ENCODE results near the gene IL18.
"Not testable (repeated sequence)": the region's sequence is repeated elsewhere in the genome, so short reads cannot be mapped to it uniquely, and the experiment has no call there.

Gene IL18

DNA sequence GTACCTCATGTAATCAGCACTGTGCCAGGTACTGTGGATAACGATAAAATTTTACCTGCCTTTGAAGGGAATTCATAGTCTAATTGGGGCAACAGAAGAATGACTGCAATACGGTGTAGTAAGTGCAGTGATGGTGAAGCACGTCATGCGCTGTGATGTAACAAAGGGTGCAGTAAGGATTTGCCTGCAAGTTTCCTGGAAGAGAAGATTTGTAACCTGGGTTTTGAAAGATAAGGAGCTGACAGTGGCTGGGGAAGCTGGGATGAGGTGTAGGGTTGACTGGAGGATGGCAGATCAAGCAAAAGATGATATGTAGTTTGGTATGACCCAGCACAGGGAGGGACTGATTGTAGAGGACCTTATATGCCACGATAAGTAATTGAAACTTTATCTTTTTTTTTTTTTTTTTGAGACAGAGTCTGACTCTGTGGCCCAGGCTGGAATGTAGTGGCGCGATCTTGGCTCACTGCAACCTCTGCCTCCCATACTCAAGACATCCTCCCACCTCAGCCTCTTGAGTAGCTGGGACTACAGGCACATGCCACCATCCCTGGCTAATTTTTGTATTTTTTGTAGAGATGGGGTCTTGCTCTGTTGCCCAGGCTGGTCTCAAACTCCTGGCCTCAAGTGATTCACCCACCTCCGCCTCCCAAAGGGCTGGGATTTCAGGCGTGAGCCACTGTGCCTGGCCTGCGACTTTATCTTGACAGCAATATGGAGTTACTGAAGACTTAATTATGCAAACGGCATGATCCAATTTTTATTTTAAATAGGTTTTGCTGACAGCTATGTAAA lies 66.0 kb downstream of the IL18 start:
- TF ChIP-seq, protein P1, sequence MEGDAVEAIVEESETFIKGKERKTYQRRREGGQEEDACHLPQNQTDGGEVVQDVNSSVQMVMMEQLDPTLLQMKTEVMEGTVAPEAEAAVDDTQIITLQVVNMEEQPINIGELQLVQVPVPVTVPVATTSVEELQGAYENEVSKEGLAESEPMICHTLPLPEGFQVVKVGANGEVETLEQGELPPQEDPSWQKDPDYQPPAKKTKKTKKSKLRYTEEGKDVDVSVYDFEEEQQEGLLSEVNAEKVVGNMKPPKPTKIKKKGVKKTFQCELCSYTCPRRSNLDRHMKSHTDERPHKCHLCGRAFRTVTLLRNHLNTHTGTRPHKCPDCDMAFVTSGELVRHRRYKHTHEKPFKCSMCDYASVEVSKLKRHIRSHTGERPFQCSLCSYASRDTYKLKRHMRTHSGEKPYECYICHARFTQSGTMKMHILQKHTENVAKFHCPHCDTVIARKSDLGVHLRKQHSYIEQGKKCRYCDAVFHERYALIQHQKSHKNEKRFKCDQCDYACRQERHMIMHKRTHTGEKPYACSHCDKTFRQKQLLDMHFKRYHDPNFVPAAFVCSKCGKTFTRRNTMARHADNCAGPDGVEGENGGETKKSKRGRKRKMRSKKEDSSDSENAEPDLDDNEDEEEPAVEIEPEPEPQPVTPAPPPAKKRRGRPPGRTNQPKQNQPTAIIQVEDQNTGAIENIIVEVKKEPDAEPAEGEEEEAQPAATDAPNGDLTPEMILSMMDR (conservative IDR thresholded peaks at IDR 0.05; ENCODE audit: low read depth, low read length) = no peak
- no peak for DNase-seq (ENCODE audit: low read depth)
- no peak overlapping the region for H3K4me3 ChIP-seq (ENCODE audit: low read depth, low read length)

DNA sequence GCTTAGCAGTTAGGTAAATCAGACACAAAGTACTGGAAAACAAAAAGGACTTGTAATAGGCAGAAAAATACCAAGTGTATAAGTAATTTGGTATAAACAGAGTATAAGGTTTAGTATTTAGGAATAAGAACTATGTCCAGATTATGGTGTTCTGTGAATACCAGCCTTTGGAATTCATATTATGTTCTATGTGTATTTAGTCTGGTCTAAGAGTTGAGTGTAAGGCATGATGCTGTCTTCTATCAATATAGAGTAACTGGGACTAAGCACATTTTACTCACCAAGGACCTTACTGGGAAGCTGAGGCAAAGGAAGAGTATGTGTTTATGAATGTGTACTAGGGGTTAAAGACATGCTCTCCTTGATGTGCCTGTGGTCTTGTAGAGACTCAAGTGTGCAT lies 67.7 kb downstream of the IL18 start:
- DNase-seq (ENCODE audit: low read depth) = no peak
- TF ChIP-seq, protein P1 (conservative IDR thresholded peaks at IDR 0.05; ENCODE audit: low read depth, low read length) = no peak
- H3K4me3 ChIP-seq (ENCODE audit: low read depth, low read length) = no peak overlapping the region

DNA sequence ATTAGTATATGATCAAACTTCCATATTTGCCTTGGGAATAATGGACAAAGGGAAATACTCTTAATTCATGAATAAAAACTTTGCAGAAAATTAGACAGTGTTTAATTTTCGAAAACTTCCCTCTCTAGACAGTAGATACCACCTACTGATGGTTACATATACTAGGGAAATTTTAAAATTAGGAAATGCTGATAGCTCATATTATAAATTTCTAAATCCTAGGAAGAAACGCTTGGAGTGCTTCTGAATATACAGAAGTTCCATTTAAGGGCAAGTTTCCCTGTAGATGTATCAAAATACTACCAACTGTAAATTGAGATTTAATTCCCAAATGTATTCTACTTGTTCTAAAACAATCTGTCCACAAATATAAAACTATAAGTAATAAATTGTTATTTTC lies 68.6 kb downstream of the IL18 start:
- H3K4me3 ChIP-seq (ENCODE audit: low read depth, low read length); DNase-seq (ENCODE audit: low read depth): not testable (repeated sequence)

Data from choroid plexus epithelial cell (primary cell).